Measurements from ENCODE around the gene LIMA1.
"Not testable (repeated sequence)": the region's sequence is repeated elsewhere in the genome, so short reads cannot be mapped to it uniquely, and the experiment has no call there.

LIMA1 gene

GRCh38 chr12:50282721-50283228 lies 545 bp downstream of the LIMA1 start:
- DNase-seq, result peak; percentile 45

DNA sequence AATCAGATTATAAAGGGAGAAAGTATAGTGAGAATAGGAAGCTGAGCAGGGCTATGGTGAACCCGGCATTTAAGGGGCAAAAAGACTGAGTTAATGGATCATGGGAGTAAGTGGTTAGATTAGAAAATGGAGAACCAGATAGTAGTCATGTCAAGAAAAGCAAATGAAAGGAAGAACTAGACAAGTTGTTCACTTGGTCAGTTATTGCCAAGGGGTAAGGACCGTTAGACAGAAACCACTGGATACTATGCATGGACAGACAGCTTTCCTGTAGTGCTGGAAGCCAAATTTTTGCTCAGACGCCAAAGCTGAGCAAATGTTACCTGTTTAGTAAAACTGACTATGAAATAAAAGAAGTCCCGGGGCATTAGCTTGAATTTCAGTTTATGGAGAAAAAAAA lies 3.8 kb downstream of the LIMA1 start:
- DNase-seq, result no peak

- DNase-seq, result no peak
Measured at GRCh38 chr12:50276912-50277671, 6.2 kb downstream of the LIMA1 start.

DNA sequence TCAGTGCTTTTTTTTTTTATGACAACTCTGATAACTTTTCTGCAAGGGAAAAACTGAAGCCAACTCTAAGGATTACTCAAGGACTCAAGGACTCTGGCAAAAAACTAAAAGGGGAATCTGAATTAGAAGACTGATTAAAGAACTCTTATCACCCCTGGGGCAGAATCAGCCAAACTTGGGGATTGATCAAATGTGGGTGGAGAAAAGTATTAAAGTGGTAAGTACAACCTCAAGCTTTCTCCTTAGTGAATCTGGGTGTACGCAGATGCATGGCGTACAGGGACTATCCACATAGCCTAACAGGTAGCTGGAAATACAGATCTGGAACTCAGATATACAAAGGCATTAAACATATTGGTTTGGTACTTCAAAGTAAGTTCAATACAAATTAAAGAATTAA lies 7.3 kb downstream of the LIMA1 start:
- no peak for DNase-seq

DNA sequence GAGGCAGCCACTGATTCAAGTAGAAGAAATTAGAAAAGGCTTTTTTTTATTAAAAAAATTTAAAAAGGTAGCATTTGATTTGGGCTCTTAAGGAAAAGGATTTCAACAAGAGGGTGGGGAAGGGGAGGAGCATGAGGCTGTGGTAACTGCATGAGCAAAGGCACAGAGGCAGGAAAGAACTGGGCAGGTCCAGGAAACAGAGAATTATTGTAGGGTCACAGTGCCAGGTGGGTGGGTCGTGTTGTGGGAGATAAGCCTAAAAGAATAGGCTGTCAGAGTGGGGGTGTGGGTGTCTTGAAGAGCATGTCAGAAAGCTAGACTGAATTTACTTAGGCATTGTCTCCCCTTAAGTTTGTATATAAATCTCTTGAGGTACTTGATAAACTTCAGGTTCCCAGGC lies 7.8 kb downstream of the LIMA1 start:
- no peak for DNase-seq

- DNase-seq, result not testable (repeated sequence)
Measured at GRCh38 chr12:50275127-50275526, 8.2 kb downstream of the LIMA1 start.

DNA sequence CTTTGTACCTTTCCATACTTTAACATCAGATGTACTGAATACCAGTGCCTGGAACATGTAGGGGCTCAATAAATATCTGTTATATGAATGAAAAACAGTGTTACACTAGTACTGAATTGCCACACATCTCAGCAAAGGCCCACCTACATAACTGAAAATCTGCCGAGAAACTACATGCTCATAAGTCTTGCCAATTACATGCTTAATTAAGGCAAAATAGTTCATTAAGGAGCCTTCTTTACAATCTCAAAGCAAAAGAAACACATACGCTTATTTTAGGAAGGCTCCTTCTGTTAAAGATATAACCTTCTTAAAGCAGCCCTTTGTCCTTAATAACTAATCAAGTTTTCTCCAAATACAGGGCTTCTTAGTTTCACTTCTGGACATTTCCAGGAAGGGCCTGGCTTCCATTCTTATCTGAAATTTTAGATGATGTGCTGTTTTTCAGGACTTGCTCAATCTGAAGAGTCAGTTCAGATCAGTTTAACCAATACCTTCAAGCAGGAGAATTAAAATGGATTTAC lies 11.5 kb downstream of the LIMA1 start:
- no peak for DNase-seq

GRCh38 chr12:50268482-50268881 lies 14.8 kb downstream of the LIMA1 start:
- DNase-seq, result no peak

DNA sequence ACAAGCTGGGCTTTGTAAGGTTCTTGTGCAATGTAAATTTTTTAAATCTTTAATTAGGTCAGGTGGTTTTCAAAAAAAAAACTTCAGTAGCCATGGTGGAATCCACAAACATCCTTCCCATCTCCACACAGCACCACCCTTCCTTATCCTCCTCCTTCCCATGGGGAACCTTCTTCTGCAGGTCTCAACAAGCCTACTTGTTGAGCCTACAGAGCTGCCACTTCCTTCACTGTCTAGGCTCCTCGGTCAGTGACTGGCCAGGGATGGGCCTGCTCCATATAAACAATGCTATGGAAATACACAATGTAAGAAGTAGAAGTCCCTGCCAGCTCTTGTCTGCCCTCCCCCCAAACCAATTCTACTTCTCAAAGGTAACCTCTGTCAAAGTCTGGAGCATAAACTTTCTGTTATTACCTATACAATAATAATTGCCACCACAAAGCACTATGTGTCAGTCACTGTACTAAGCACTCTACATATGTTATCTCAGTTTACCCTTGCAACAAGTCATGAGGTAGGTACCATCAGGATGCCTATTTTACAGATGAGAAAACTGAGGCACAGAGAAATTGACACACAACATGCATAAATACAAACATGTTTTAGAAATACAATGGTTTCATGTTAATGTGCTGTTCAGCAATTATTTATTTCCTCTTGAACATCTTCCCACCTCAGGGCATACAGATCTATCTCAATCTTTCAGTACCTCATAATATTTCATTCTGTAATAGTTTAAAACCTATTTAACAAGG lies 17.4 kb downstream of the LIMA1 start:
- no peak for DNase-seq

GRCh38 chr12:50263832-50264231 lies 19.5 kb downstream of the LIMA1 start:
- no peak for DNase-seq

DNA sequence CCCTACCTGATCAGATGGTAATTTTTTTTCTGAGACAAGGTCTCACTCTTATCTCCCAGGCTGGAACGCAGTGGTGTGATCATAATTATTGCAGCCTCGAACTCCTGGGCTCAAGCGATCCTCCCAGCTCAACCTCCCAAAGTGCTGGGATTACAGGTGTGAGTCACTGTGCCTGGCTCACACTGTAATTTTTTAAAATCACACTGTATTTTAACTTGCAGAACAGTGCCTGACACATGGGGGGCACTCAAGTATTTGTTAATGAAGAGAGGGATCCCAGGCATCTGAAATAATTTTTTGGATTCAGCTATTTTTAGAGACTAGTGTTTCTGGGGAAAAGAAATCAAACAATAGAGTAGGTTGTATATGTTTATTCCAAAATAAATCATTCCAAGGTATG lies 21.7 kb downstream of the LIMA1 start:
- no peak for DNase-seq

GRCh38 chr12:50258167-50258551 lies 25.2 kb downstream of the LIMA1 start:
- no peak for DNase-seq

GRCh38 chr12:50257236-50258166 lies 25.8 kb downstream of the LIMA1 start:
- peak; percentile 65 for DNase-seq

DNA sequence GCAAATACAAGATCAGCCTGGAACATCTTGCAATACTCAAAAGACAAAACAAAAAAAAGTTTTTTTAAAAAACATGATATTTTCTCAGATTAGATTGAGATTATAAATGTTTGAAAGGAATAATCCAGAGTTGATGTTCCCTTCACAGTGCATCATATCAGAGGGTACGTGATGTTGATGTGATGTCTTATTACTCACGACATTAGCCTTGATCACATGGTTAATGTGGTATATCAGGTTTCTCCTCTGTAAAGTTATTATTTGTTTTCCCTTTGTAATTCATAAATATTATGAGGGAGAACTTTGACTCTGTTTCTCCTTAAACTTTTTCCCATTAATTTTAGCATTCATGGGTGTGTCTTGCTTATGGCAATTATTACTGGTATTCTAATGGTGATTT lies 26.6 kb downstream of the LIMA1 start:
- DNase-seq, result no peak

GRCh38 chr12:50252977-50253602 lies 30.2 kb downstream of the LIMA1 start:
- no peak for DNase-seq

- no peak for DNase-seq
Measured at GRCh38 chr12:50251619-50252252, 31.6 kb downstream of the LIMA1 start.

GRCh38 chr12:50249464-50250182 lies 33.7 kb downstream of the LIMA1 start:
- DNase-seq, result no peak

- DNase-seq, result no peak
Measured at GRCh38 chr12:50248883-50249282, 34.4 kb downstream of the LIMA1 start.

DNA sequence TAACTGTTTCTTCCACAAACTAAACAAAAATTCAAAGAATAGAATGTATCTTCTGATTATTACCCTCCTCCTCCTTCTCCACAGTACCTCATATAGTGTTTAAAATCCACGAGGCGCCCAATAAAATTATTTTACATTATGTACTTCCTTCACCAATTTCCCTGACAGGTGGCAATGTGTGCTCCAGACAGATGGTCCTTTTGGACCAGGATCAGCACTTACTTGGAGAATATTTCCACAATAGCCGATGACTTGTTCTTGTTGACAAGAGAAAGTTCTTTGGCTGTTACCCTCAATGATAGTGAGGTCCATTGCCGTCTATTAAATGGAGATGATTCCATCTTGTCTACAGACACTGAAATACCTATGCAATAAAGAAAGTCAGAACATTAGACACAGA lies 34.9 kb downstream of the LIMA1 start:
- DNase-seq, result no peak

- not testable (repeated sequence) for DNase-seq
Measured at GRCh38 chr12:50247665-50248064, 35.7 kb downstream of the LIMA1 start.
